NCI-H2196 treated with DMSO at 0.1 percent for 48 hours (cell line): Measurements from ENCODE around the gene ADCYAP1R1.
A peak's percentile ranks its signal among the peaks of the same experiment; 100 is the strongest.
"Not testable (repeated sequence)": the region's sequence is repeated elsewhere in the genome, so short reads cannot be mapped to it uniquely, and the experiment has no call there.

ENCODE experiments used
- DNase-seq: peaks from one replicate; lab custom pipeline; 2025; ENCODE audit not compliant: unreplicated experiment; lab: John Stamatoyannopoulos, UW

Gene ADCYAP1R1

GRCh38 chr7:31126976-31127375, 74.9 kb downstream of the ADCYAP1R1 start:
- DNase-seq = no peak

GRCh38 chr7:31129067-31129466, 77.0 kb downstream of the ADCYAP1R1 start:
- no peak for DNase-seq

- DNase-seq = no peak
Observed at GRCh38 chr7:31133497-31133896, 81.4 kb downstream of the ADCYAP1R1 start.

DNA sequence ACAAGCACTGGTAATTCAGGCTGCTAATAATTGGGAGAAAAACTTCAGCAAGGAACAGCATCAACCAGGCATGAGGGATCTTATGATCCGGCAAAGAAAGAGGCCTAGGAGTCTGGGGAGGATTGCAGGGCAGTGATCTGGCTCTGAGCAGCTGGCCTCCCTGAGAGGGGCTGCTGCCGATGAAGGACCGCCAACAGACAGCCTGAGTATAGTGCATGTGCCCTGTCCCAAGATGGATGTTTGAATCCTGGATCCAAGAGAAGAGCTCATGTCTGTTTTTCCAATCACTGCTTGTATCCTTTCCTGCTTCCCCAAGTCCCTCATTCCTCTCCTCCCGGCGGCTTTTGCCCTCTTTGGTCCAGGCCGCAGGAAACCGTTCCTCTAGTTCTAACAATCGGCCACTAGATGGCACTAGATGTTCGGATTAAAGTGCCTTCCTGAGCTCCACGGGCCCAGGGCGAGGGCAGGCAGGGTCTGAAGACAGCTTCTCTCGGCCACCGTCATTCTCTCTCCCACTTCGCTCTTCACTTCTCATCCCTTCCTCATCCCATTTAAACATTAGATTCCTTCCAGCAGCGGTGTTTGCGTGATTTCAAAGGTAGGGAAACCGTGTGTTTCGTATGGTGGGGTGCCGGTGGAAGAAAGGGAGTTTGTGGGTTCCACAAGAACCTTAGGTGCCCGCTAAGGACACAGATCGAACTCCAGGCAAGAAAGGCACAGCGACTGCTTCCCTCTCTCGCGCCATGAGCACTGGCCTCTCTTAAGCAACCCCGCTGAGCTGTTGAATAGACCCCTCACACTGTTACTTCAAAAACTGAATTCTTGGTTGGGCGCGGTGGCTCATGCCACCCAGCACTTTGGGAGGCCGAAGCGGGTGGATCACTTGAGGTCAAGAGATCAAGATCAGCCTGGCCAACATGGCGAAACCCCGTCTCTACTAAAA, 82.4 kb downstream of the ADCYAP1R1 start:
- peak; percentile 50 for DNase-seq

DNA sequence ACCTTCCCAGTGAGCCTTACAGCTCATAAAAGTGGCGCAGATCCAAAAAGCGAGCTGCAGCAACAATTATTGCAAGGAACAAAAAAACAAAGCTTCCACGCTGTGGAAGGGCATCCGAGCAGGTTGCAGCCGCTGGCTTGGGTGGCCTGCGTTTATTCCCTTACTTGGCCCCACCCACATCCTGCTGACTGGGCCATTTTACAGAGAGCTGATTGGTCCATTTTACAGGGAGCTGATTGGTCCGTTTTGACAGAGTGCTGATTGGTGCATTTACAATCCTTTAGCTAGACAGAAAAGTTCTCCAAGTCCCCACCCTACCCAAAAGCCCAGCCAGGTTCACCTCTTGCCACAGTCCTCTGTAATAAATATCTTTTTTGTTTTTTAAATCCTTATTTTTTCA, 85.1 kb downstream of the ADCYAP1R1 start:
- no peak for DNase-seq

- DNase-seq = no peak
Observed at GRCh38 chr7:31145339-31145738, 93.2 kb downstream of the ADCYAP1R1 start.

- DNase-seq = no peak
Observed at GRCh38 chr7:31146030-31146429, 93.9 kb downstream of the ADCYAP1R1 start.

GRCh38 chr7:31146538-31146937, 94.4 kb downstream of the ADCYAP1R1 start:
- DNase-seq = no peak

DNA sequence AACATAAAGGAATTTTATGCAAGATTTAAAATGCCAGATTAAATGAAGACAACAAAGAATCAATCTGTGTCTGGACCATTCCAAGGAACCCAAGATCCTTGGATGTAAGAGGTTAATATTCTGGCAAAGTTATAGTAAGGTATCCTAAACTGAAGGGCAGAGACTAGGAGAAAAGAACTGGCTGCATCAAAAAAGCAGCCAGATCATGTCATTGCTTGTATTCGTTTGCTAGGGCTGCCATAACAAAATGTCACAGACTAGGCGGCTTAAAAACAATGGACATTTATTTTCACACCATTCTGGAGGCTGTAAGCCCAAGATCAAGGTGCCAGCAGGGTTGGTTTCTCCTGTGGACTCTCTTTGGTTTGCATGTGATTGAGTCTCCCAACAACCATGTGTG, 99.7 kb downstream of the ADCYAP1R1 start:
- DNase-seq = no peak

DNA sequence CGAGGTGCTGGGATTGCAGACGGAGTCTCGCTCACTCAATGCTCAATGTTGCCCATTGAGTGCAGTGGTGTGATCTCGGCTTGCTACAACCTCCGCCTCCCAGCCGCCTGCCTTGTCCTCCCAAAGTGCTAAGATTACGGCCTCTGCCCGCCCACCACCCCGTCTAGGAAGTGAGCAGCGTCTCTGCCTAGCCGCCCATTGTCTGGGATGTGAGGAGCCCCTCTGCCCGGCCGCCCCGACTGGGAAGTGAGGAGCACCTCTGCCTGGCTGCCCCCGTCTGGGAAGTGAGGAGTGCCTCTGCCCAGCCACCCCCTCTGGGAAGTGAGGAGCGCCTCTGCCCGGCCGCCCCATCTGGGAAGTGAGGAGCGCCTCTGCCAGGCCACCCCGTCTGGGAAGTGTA, 101.2 kb downstream of the ADCYAP1R1 start:
- DNase-seq = not testable (repeated sequence)

GRCh38 chr7:31160941-31161340, 108.8 kb downstream of the ADCYAP1R1 start:
- DNase-seq = no peak
